Stimulated activated CD4-positive, alpha-beta T cell treated with anti-CD3 and anti-CD28 coated beads, TNF-alpha, amount 100 ng/mL, for 4 hours (primary cell): ENCODE data around the gene NUMA1.

Experiments used
- DNase-seq, 3 experiments: peaks; one replicate each; pipeline ENCODE4 v3.0.0-alpha.2; 2020; ENCODE audit warnings: low read depth in 3 of 3

NUMA1 gene

DNA sequence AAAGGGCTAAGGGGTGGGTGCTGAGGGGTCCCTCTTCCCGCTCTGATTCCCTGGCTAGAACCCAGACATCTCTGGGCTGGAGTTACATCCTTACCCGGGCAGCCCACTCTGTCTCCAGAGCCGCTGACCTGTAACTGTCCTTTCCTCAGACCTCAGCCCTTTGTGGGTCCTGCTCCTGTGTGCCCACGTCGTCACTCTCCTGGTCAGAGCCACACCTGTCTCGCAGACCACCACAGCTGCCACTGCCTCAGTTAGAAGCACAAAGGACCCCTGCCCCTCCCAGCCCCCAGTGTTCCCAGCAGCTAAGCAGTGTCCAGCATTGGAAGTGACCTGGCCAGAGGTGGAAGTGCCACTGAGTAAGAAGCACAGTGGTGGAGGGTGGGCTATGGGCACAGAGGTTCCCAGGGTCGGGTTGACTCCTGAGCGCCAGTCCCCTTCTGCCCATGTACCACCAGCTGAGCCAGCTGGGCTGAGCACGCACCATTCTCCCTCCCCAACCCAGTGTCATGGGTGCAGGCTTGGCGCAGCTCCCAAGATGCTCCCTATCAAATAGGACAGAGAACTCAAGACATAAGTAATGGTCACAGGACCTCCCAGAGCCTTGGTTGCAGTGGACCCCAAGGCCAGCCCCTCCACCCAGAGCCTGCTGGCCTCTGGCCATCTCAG, 80.0 kb downstream of the NUMA1 start:
- no peak for DNase-seq

DNA sequence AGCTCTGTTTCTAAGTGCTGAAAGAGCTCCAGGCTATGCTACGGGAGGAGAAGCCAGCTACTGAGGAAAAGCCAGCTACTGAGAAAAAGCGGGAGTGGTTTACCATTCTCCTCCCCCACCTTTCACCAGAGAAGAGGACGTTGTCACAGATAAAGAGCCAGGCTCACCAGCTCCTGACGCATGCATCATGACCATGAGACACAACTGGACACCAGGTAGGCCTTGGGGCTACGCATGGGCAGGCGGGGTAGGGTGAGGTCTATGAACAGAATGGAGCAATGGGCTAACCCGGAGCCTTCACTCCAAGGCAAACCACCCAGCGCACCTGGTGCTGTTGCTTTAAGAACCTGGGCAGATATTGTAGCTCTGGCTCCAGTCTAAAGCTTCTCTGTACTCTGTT, 80.5 kb downstream of the NUMA1 start:
- no peak for DNase-seq

GRCh38 chr11:71999362-71999761, 81.0 kb downstream of the NUMA1 start:
- DNase-seq: no peak

GRCh38 chr11:71998649-71999310, 81.6 kb downstream of the NUMA1 start, which contains the start of gene IL18BP:
Gene IL18BP, plus strand, starts transcription at chr11:71998909. Its CDS starts 1,076 bp downstream, at chr11:71999985.
- DNase-seq: no peak

DNA sequence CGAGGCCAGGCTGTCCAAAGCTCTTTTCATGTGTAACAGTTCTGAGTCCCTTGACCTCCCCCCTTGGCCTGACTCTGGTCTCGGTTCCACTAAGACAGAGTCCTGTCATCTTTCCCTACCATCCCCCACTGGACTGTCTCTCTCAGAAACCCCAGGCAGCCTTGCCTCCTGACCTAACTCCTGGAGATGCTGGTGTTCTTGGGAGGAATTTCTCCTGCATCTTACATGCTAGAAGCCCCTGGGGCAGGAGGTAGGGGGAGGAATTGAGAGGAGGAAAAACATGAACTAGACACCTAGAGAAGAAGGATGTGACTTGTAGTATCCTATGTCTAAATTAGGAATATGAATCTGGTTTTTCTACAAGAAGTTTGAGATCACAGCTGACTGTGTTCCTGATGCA, 82.3 kb downstream of the NUMA1 start:
- DNase-seq: no peak

DNA sequence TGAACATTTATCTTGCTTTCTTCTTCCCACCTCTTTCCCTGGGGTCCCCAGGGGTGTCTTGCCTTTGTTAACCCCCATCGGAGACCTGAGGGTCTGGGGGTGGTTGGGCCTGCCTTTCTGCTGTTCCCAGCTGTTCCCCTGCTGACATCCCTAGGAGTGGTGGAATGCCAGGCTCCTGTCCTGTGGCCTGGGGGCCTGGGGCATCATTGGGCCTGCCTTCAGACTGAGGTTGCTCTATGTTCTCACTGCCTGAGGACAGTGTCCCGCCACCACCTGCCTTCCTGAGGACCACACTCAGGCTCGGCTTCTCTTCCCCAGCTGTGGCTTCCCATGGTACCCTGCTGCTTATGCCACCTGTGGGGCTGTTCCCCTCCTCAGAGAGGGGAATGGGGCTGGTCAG, 82.7 kb downstream of the NUMA1 start:
- DNase-seq: no peak

- DNase-seq: no peak
Observed at GRCh38 chr11:71996946-71997345, 83.4 kb downstream of the NUMA1 start.

DNA sequence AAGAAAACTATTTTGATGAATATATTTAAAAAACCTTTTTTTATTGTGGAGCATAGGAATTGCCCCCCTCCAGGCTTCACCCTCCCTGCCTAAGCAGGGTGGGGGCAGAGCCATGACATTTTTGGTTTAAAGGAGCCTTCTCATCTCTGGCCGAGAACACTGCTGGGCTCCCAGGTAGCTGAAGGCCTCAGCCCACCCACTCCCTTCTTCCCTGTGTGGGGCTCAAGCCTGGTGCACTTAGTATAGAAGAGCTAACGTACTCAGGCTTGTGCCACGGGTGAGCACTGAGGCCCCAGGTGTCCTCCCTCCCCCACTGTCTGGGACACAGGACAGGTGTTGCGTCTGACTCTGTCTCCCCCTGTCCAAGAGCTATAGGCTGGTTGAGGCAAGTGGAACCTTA, 83.8 kb downstream of the NUMA1 start:
- no peak for DNase-seq

- DNase-seq: no peak
Observed at GRCh38 chr11:71995726-71996291, 84.5 kb downstream of the NUMA1 start.

GRCh38 chr11:71994786-71995185, 85.6 kb downstream of the NUMA1 start:
- DNase-seq: no peak

DNA sequence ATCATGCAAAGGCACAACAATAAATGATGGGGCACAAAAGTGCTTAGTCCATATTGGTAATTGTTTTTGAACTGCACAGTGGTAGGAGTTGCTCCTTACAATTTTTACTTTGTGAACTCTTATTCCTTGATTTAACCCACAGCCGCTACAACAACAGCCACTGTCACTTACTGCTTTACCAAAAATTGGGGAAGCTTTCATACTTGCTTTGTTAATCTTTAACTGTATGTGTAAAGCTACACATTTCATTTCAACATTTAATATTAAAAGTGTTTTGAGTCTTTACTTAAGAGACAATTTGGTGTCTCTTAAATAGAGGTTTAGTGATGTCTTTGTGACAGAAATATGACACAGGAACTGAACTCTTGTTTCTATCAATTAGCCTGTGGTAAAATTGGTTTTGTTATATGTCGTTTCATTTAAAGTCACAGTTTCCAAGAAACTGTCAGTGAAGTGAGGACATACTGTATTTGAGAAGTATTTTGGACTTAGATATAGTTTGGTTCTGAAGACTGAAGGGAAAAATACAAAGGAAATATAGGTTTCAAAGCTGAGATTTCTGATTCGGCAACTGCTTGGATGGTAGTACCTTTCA, 88.1 kb downstream of the NUMA1 start:
- DNase-seq: no peak

- no peak for DNase-seq
Observed at GRCh38 chr11:71991494-71991893, 88.8 kb downstream of the NUMA1 start.

DNA sequence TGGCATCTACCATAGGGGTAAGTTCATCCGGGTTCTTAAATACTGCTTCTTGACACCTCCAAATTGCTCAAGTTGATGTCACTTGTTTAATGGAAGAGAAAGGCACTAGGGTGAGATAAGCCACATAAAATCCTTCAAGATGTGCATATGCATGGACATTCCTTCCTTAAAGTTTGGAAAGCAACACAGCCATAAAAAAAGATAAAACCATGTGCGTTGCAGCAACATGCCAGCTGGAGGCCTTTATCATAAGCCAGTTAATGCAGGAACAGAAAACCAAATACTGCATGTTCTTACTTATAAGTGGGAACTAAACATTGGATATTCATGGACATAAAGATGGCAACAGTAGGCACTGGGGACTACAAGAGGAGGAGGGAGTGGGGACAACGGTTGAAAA, 89.6 kb downstream of the NUMA1 start:
- DNase-seq: no peak

- no peak for DNase-seq
Observed at GRCh38 chr11:71988050-71988449, 92.3 kb downstream of the NUMA1 start.

DNA sequence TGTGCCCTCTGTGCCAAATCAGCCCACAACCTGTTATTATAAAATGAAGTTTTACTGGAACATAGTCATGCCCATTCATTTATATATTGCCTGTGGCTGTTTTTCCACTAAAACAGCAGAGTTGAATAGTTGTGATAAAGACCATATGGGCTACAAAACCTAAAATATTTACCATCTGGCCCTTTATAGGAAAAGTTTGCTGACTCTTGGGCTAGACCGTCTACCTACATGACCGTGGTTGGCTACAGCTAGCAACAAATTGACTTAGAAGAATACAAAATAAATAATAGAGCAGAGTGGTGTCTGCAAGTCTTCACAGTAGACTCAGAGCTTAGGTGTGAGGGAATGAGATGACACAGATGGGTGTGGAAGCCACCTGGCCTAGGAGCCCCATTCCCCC, 92.8 kb downstream of the NUMA1 start:
- no peak for DNase-seq

DNA sequence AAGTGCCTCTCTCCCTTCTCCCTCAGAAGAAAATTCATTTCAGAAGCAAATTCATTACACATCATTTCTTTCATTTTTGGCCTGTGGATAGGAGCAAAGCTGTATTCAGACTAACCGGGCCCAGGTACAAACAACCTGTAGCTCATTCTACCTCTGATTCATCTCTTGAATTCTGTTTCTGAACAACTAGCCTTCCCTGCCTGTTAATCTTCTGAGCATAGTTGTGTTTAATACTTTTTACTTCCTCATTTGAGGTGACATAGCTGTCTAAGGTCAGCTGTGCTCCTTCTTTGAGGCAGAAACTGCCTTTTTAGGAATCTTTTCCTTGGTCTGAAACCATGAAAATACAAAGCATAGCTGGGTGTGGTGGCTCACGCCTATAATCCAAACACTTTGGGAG, 94.2 kb downstream of the NUMA1 start:
- DNase-seq: no peak

DNA sequence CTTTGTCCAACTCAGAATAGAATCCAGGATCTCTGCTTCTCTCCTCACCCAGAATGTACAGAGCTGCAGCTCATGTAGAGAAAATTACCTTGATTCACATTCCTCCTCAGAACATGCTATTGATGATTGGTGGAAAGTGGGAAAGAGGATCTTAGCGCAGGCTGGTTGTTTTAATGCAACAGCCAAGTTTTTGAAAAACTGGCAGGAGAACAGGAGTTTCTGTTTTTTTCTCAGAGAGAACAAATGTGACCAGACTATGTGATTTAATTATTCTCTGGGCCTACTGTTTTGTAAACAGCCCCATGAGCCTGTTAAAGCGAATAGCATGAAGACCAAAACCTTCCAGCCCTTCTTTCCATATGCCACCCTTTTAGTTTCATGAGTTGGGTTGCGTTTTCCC, 100.7 kb downstream of the NUMA1 start:
- DNase-seq: no peak

DNA sequence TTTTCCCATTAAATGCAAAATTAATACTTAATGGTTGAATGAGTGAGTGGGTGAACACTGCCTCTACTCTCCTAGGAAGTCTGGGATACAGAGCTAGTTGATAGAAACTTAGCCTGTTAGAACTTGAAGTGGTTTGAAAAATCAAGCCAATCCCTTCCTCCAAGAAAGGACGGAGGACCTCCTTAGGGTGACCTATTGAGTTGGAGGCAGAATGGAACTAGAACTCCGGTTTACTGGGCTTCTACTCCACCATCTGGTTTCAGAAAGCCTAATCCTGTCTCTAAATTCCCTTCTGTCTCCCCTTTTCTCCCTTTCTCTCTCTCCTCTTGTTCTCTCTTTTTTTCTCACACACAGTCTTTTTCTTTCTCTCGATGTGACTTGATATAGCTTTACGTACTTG, 101.2 kb downstream of the NUMA1 start:
- DNase-seq: no peak

- DNase-seq: peak in 1 of 3 experiments; percentile 9
Observed at GRCh38 chr11:71977743-71978418, 102.5 kb downstream of the NUMA1 start.

- DNase-seq: no peak
Observed at GRCh38 chr11:71977090-71977489, 103.3 kb downstream of the NUMA1 start.

GRCh38 chr11:71976551-71976950, 103.8 kb downstream of the NUMA1 start:
- DNase-seq: no peak

DNA sequence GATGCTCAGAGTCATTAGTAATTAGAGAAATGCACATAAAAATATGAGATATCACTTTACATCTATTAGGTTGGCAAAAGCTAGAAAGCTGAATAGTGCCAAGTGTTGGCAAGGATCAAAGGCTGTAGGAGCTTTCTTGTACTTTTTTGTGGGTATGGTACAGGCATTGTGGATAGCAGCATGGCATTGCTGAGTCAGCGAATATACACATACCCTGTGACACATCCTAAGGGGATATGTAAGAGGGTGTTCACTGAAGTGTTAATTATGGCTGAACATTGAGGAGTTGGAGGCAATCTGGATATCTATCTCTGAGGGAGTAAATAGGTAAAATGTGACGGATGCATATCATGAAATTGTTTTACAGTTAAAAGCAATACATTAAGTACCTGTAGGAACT, 108.7 kb downstream of the NUMA1 start:
- no peak for DNase-seq
